Globus pallidus (tissue), 1 donor: ENCODE data around the gene DKK3.

Source experiments
- DNase-seq: peaks from one replicate; pipeline ENCODE4 v3.0.0-alpha.2; 2015; ENCODE audit warnings: low spot score

Gene DKK3

GRCh38 chr11:11966826-11967668 is 41.4 kb downstream of the DKK3 start:
- DNase-seq = peak; percentile 69

GRCh38 chr11:11966354-11966741 is 42.1 kb downstream of the DKK3 start:
- no peak for DNase-seq

GRCh38 chr11:11965656-11966353 is 42.6 kb downstream of the DKK3 start:
- no peak for DNase-seq

- DNase-seq = no peak
These were observed 43.2 kb downstream of the DKK3 start for GRCh38 chr11:11965192-11965591.

- DNase-seq = no peak
These were observed 43.7 kb downstream of the DKK3 start for GRCh38 chr11:11964774-11965150.

- DNase-seq = no peak
These were observed 44.3 kb downstream of the DKK3 start for GRCh38 chr11:11963842-11964773.

GRCh38 chr11:11963067-11963466 is 45.4 kb downstream of the DKK3 start:
- DNase-seq = no peak

GRCh38 chr11:11961399-11962028 is 46.9 kb downstream of the DKK3 start:
- DNase-seq = no peak

- DNase-seq = peak; percentile 46
These were observed 47.7 kb downstream of the DKK3 start for GRCh38 chr11:11960687-11961086.

GRCh38 chr11:11959601-11960000 is 48.8 kb downstream of the DKK3 start:
- no peak for DNase-seq

- DNase-seq = no peak
These were observed 49.8 kb downstream of the DKK3 start for GRCh38 chr11:11958403-11959231.

- no peak for DNase-seq
These were observed 52.4 kb downstream of the DKK3 start for GRCh38 chr11:11956006-11956405.

GRCh38 chr11:11952036-11952435 is 56.4 kb downstream of the DKK3 start:
- no peak for DNase-seq

GRCh38 chr11:11949482-11949881 is 58.9 kb downstream of the DKK3 start:
- no peak for DNase-seq

GRCh38 chr11:11948242-11948947 is 60.0 kb downstream of the DKK3 start:
- no peak for DNase-seq

- no peak for DNase-seq
These were observed 60.6 kb downstream of the DKK3 start for GRCh38 chr11:11947825-11948224.

- no peak for DNase-seq
These were observed 61.5 kb downstream of the DKK3 start for GRCh38 chr11:11946878-11947277.

GRCh38 chr11:11946180-11946579 is 62.2 kb downstream of the DKK3 start:
- no peak for DNase-seq

GRCh38 chr11:11944444-11944843 is 64.0 kb downstream of the DKK3 start:
- no peak for DNase-seq

GRCh38 chr11:11942668-11943067 is 65.8 kb downstream of the DKK3 start:
- DNase-seq = no peak
